Subcutaneous abdominal adipose tissue (tissue), 5 donors: ENCODE data around the gene TVP23A.
"Not testable (repeated sequence)": the region's sequence is repeated elsewhere in the genome, so short reads cannot be mapped to it uniquely, and the experiment has no call there.

Experiments
- H3K27ac ChIP-seq: one replicate; pipeline ENCODE4 v1.7.0; 2013; ENCODE audit warnings: low read depth, mild to moderate bottlenecking, inconsistent platforms, low read length, moderate library complexity
- H3K27me3 ChIP-seq, 5 donors: one replicate each; pipeline ENCODE4 v1.7.0; 2013; ENCODE audit warnings: low read length in 5 of 5, inconsistent platforms in 1 of 5; ENCODE audit not compliant: control insufficient read depth in 5 of 5, insufficient read depth in 4 of 5
- H3K36me3 ChIP-seq, 5 donors: one replicate each; pipeline ENCODE4 v1.7.0; 2013; ENCODE audit warnings: low read length in 5 of 5; ENCODE audit not compliant: control insufficient read depth in 5 of 5, insufficient read depth in 5 of 5
- H3K4me1 ChIP-seq, 5 donors: one replicate each; pipeline ENCODE4 v1.7.0; 2013; ENCODE audit warnings: low read length in 5 of 5, mild to moderate bottlenecking in 3 of 5, moderate library complexity in 1 of 5; ENCODE audit not compliant: control insufficient read depth in 5 of 5, insufficient read depth in 5 of 5
- H3K4me3 ChIP-seq, 5 donors: one replicate each; pipeline ENCODE4 v1.7.0; 2013; ENCODE audit warnings: low read length in 5 of 5, low read depth in 1 of 5
- H3K9ac ChIP-seq, 5 donors: one replicate each; pipeline ENCODE4 v1.7.0; 2013; ENCODE audit warnings: low read length in 5 of 5, mild to moderate bottlenecking in 4 of 5, moderate library complexity in 3 of 5
- H3K9me3 ChIP-seq, 5 donors: one replicate each; pipeline ENCODE4 v1.7.0; 2013; ENCODE audit warnings: low read length in 5 of 5; ENCODE audit not compliant: control insufficient read depth in 5 of 5
- donor health status: healthy.
- donor health status: healthy.
- donor health status: healthy.
- donor health status: healthy.
- donor health status: healthy.

The TVP23A gene

DNA sequence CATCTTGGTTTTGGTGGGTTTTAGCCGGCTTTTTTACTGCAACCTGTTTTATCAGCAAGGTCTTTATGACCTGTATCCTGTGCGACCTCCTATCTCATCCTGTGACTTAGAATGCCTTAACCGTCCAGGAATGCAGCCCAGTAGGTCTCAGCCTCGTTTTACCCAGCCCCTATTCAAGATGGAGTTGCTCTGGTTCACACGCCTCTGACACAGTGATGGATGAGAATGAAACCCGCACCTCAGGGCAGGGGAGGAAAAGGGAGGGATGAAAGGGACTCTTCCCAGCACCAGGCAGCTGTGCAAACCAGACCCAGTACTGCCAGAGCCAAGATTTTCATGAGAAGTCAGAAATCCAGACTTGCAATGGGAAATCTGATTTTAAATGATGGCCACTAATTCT lies 41.7 kb downstream of the TVP23A start:
- not testable (repeated sequence) for H3K9me3 ChIP-seq, H3K27ac ChIP-seq, H3K4me1 ChIP-seq, H3K9ac ChIP-seq, H3K36me3 ChIP-seq, H3K4me3 ChIP-seq, H3K27me3 ChIP-seq

- H3K4me1 ChIP-seq, result peaks cover 0 to 5% (median 0%) of the 10 kb centered on the region in 5 donors
- H3K9me3 ChIP-seq, result no peaks in the 10 kb centered on the region
- H3K27ac ChIP-seq, result no peak overlapping the region
- no peak overlapping the region for H3K9ac ChIP-seq
- no peaks in the 10 kb centered on the region for H3K36me3 ChIP-seq
- no peak overlapping the region for H3K4me3 ChIP-seq
- H3K27me3 ChIP-seq, result no peaks in the 10 kb centered on the region
These were observed 42.3 kb downstream of the TVP23A start for GRCh38 chr16:10776280-10776679.

- H3K9ac ChIP-seq, result no peak overlapping the region
- H3K36me3 ChIP-seq, result peaks cover 8 to 29% (median 20%) of the 10 kb centered on the region in 5 donors
- H3K4me3 ChIP-seq, result no peak overlapping the region
- no peaks in the 10 kb centered on the region for H3K9me3 ChIP-seq
- peaks cover 0 to 27% (median 4%) of the 10 kb centered on the region in 5 donors for H3K4me1 ChIP-seq
- H3K27ac ChIP-seq, result no peak overlapping the region
- H3K27me3 ChIP-seq, result no peaks in the 10 kb centered on the region
These were observed 47.7 kb downstream of the TVP23A start for GRCh38 chr16:10770907-10771306.

GRCh38 chr16:10769381-10769780 lies 49.2 kb downstream of the TVP23A start:
- Histone ChIP-seq H3K9me3 (no peaks in the 10 kb centered on the region), H3K9ac (no peak overlapping the region), H3K4me1 (peaks cover 0 to 37% (median 4%) of the 10 kb centered on the region in 5 donors), H3K27ac (no peak overlapping the region), H3K36me3 (peaks cover 10 to 44% (median 28%) of the 10 kb centered on the region in 5 donors), H3K4me3 (no peak overlapping the region), H3K27me3 (no peaks in the 10 kb centered on the region)

DNA sequence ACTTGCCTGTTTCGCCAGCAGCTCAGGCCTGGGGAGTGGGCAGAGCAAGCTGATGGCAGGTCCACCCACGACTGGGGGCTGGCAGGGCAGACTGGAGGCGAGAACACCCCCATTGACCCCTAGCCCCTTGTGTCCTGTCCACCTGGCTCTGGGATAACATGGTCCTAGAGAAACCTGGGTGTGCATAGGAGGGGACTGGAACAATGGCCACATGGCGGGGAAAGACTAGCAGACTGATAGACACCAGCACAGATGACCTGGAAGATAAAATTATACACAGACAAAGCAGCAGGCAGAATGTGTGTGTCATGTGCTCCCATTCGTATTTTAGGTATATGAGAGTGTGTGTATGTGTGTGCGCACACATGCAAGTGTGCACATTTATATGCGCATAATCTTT lies 51.5 kb downstream of the TVP23A start:
- peaks cover 0 to 32% (median 4%) of the 10 kb centered on the region in 5 donors for H3K4me1 ChIP-seq
- peaks cover 0 to 2% (median 0%) of the 10 kb centered on the region in 5 donors for H3K9me3 ChIP-seq
- peaks cover 12 to 66% (median 51%) of the 10 kb centered on the region in 5 donors for H3K36me3 ChIP-seq
- no peak overlapping the region for H3K27ac ChIP-seq
- H3K9ac ChIP-seq, result no peak overlapping the region
- no peak overlapping the region for H3K4me3 ChIP-seq
- H3K27me3 ChIP-seq, result no peaks in the 10 kb centered on the region

DNA sequence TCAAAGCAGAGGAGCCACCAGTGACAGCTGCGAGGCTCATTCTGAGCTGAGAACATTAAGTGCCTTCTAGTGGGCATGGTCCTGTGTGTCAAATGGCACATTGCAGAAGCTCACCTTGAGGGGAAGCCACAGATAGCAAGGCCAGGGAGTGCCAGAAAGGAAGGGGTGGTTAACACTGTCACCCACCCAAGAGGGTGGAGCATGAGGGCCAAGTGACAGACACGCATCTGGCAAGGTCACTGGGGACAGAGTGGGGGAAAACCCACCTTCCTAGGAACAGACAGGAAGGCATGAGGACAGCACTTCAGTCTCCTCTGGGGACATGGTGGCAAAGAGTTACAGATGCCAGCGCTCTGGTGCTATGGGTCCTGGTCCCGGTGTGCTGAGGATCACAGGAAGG lies 52.8 kb downstream of the TVP23A start:
- Histone ChIP-seq H3K9ac (peak overlapping the region in 1 of 5 donors; percentile 1), H3K27ac (no peak overlapping the region), H3K9me3 (peaks cover 0 to 2% (median 0%) of the 10 kb centered on the region in 5 donors), H3K27me3 (no peaks in the 10 kb centered on the region), H3K36me3 (peaks cover 13 to 80% (median 65%) of the 10 kb centered on the region in 5 donors), H3K4me1 (peaks cover 0 to 32% (median 10%) of the 10 kb centered on the region in 5 donors), H3K4me3 (no peak overlapping the region)

DNA sequence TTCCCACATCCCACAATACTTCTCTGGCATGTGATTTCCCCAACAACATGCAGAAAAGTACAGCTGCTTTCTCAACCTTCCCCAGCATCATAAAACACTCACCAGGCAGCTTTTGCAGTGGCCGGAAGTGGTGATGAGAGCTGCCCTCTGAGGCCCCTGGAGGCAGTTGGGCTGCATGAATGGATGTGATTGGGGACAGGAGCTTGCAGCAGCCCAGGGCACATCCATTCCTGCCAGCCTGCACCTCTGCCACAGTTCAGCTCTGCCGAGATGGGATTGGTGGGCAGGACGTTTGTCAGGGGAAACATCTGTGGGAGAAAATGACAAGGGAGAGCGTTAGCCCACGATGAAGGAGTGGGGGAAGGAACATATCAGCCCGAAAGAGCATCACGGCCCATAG lies 55.1 kb downstream of the TVP23A start:
- no peaks in the 10 kb centered on the region for H3K27me3 ChIP-seq
- H3K27ac ChIP-seq, result no peak overlapping the region
- H3K4me3 ChIP-seq, result no peak overlapping the region
- H3K9me3 ChIP-seq, result peaks cover 0 to 2% (median 0%) of the 10 kb centered on the region in 5 donors
- peaks cover 0 to 32% (median 10%) of the 10 kb centered on the region in 5 donors for H3K4me1 ChIP-seq
- peaks cover 9 to 87% (median 77%) of the 10 kb centered on the region in 5 donors for H3K36me3 ChIP-seq
- H3K9ac ChIP-seq, result no peak overlapping the region

DNA sequence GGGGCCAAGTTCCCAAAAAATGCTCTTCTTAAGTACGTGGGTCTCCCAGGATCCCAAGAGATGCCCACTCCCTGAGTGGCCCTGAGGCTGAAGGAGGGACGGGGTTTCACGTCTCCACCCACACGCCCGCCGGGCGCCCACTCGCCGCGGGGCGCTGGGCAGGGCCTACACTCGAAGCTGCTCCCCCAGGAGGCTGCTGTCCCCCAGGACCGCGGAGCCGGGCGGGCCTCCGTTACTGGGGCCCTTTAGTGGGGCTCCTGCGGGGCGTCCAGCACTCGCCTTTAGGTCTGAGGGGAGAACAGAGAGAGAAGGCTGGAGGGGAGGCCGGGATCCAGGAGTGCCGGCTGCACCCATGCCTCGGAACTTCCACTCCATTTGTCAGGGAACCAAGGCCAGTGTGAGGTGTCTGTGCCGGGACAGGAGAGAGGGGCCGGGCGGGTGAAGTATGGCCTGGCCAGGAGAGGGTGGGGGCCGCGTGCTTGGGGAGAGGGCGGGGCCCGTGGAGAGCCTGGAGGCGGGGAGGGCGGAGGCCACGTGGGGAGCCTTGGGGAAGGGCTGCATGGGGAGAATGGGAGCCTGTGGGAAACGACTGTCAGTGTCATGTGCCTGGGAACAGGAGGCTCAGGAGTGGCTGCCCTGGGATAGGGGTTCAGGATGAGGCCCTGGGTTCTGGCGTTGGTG lies 56.1 kb downstream of the TVP23A start:
- H3K36me3 ChIP-seq, result peaks cover 9 to 94% (median 84%) of the 10 kb centered on the region in 5 donors
- H3K4me1 ChIP-seq, result peaks cover 0 to 27% (median 10%) of the 10 kb centered on the region in 5 donors
- no peak overlapping the region for H3K27ac ChIP-seq
- H3K4me3 ChIP-seq, result no peak overlapping the region
- H3K9me3 ChIP-seq, result peaks cover 0 to 2% (median 0%) of the 10 kb centered on the region in 5 donors
- H3K27me3 ChIP-seq, result no peaks in the 10 kb centered on the region
- H3K9ac ChIP-seq, result no peak overlapping the region

DNA sequence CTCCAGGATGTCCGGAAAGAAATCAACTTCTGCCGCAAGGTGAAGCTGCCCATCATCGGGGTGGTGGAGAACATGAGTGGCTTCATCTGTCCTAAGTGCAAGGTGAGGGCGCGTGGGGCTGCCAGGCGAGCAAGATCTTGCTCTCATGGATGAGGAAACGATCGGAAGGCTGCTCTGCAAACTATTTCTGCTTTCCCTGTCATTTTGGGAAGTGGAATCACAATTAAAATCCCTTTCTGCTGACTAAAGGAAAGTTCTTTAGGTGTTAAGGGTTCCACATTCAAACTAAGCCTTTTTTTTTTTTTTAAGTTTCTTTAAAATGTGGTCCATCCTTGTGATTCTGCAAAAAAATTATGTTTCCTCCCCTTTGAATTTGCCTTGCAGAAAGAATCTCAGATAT lies 57.2 kb downstream of the TVP23A start:
- Histone ChIP-seq H3K27me3 (no peaks in the 10 kb centered on the region), H3K9me3 (peaks cover 0 to 2% (median 0%) of the 10 kb centered on the region in 5 donors), H3K36me3 (peaks cover 7 to 99% (median 91%) of the 10 kb centered on the region in 5 donors), H3K9ac (no peak overlapping the region), H3K4me1 (peaks cover 0 to 18% (median 10%) of the 10 kb centered on the region in 5 donors), H3K27ac (no peak overlapping the region), H3K4me3 (no peak overlapping the region)

DNA sequence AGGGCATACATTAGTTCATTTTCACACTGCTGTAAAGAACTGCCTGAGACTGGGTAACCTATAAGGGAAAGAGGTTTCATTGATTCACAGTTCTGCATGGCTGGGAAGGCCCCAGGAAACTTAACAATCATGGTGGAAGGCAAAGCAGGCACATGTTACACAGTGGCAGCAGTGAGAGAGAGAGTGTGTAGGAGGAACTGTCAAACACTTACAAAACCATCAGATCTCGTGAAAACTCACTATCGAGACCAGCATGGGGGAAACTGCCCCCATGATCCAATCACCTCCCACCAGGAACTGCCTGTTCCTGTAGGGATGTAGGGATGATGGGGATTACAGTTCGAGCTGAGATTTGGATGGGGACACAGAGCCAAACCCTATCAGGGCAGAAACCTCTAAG lies 57.7 kb downstream of the TVP23A start:
- Histone ChIP-seq H3K9ac (no peak overlapping the region), H3K4me1 (peaks cover 0 to 13% (median 9%) of the 10 kb centered on the region in 5 donors), H3K9me3 (peaks cover 0 to 2% (median 0%) of the 10 kb centered on the region in 5 donors), H3K4me3 (no peak overlapping the region), H3K27ac (no peak overlapping the region), H3K27me3 (no peaks in the 10 kb centered on the region), H3K36me3 (peaks cover 7 to 99% (median 91%) of the 10 kb centered on the region in 5 donors)
